ENCODE measurements around the gene ALMS1.

- TF ChIP-seq, protein P1, sequence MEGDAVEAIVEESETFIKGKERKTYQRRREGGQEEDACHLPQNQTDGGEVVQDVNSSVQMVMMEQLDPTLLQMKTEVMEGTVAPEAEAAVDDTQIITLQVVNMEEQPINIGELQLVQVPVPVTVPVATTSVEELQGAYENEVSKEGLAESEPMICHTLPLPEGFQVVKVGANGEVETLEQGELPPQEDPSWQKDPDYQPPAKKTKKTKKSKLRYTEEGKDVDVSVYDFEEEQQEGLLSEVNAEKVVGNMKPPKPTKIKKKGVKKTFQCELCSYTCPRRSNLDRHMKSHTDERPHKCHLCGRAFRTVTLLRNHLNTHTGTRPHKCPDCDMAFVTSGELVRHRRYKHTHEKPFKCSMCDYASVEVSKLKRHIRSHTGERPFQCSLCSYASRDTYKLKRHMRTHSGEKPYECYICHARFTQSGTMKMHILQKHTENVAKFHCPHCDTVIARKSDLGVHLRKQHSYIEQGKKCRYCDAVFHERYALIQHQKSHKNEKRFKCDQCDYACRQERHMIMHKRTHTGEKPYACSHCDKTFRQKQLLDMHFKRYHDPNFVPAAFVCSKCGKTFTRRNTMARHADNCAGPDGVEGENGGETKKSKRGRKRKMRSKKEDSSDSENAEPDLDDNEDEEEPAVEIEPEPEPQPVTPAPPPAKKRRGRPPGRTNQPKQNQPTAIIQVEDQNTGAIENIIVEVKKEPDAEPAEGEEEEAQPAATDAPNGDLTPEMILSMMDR (IDR thresholded peaks at IDR 0.05), result no peak
- no peak for TF ChIP-seq POLR2A (IDR thresholded peaks at IDR 0.05)
- TF ChIP-seq POLR2AphosphoS5 (IDR thresholded peaks at IDR 0.05), result no peak
- TF ChIP-seq EP300 (IDR thresholded peaks at IDR 0.05), result no peak
These were observed 216.1 kb downstream of the ALMS1 start for GRCh38 chr2:73601780-73602179.
